ENCODE measurements around the gene KRT32. TPM values are rescaled to one million over a fixed set of nuclear protein-coding genes. Genes with fewer than 3 reads are reported as not detected.

The KRT32 gene
- total and polyA plus RNA-seq, 9 of the 15 experiments (the other 6 are each of a cell fraction or from before 2014, with no cell fraction given): not detected

GRCh38 chr17:41496803-41497484, 29.8 kb upstream of the KRT32 start (continued):
- no peak for TF ChIP-seq ZNF507 (tag; conservative IDR thresholded peaks at IDR 0.05)
- no peak for TF ChIP-seq PTRF (tag; IDR thresholded peaks at IDR 0.05)
- no peak for TF ChIP-seq MBD2 (IDR thresholded peaks at IDR 0.05; ENCODE audit: borderline replicate concordance, low read depth)
- TF ChIP-seq NCOA2 (IDR thresholded peaks at IDR 0.05; ENCODE audit: partially characterized antibody in 2 of 2): no peak
- TF ChIP-seq CHD1 (IDR thresholded peaks at IDR 0.05; ENCODE audit: low read length): no peak
- no peak for TF ChIP-seq TAL1 (IDR thresholded peaks at IDR 0.05)
- TF ChIP-seq ZNF354B (CRISPR knock-in tag; IDR thresholded peaks at IDR 0.05): no peak
- no peak for TF ChIP-seq THRA (IDR thresholded peaks at IDR 0.05)
- TF ChIP-seq HDGF (IDR thresholded peaks at IDR 0.05): no peak
- no peak for TF ChIP-seq ZBTB17 (CRISPR knock-in tag; IDR thresholded peaks at IDR 0.05)
- no peak for TF ChIP-seq STAT5A (IDR thresholded peaks at IDR 0.05; ENCODE audit: borderline replicate concordance, low read length)
- peak in 2 of 3 experiments; percentile 70 to 72 for TF ChIP-seq YY1 (IDR thresholded peaks at IDR 0.05; ENCODE audit: borderline replicate concordance in 1 of 3, control insufficient read depth in 1 of 3, extremely low read depth in 1 of 3, insufficient read depth in 3 of 3, insufficient read length in 1 of 3, insufficient replicate concordance in 2 of 3, low read depth in 1 of 3, low read length in 2 of 3)
- TF ChIP-seq AFF4 (CRISPR knock-in tag; IDR thresholded peaks at IDR 0.05): no peak
- TF ChIP-seq NR2C1 (IDR thresholded peaks at IDR 0.05): no peak; the same call in 1 of the 2 replicates
- no peak for TF ChIP-seq NR2C1 (tag; IDR thresholded peaks at IDR 0.05)
- no peak for TF ChIP-seq ZFPM2 (CRISPR knock-in tag; IDR thresholded peaks at IDR 0.05)
- TF ChIP-seq ZZZ3 (IDR thresholded peaks at IDR 0.05): no peak
